Kidney epithelial cell (primary cell): ENCODE measurements around the gene COQ5. TPM values are rescaled to one million over a fixed set of nuclear protein-coding genes. Genes with fewer than 3 reads are reported as not detected.
A peak's percentile ranks its signal among the peaks of the same experiment; 100 is the strongest.

Source experiments
- DNase-seq: peaks from one replicate; pipeline ENCODE4 v3.0.0-alpha.2; 2010; ENCODE audit warnings: low read depth
- H3K27me3 ChIP-seq: 2 replicates; pipeline ENCODE4 v1.6.0; 2011; ENCODE audit warnings: low read length; ENCODE audit not compliant: control insufficient read depth, insufficient read depth
- H3K36me3 ChIP-seq: 2 replicates; pipeline ENCODE4 v1.5.1; 2011; ENCODE audit warnings: low read length; ENCODE audit not compliant: control insufficient read depth, insufficient read depth
- H3K4me3 ChIP-seq: 2 replicates; pipeline ENCODE4 v1.5.1; 2011; ENCODE audit warnings: low read depth, mild to moderate bottlenecking, control low read depth, low read length
- total RNA-seq: library from RNA; depleted of rRNA; stranded (reverse); fragments of >200 nt; gene quantifications from 2 replicates; pipeline ENCODE4 v1.2.3, GENCODE V29; 2015
- TF ChIP-seq, protein P1 (sequence below): IDR thresholded peaks from 2 replicates; pipeline ENCODE4 v1.5.1; 2011; ENCODE audit warnings: mild to moderate bottlenecking, moderate library complexity, low read length, control low read depth, inconsistent platforms; ENCODE audit not compliant: insufficient read depth, poor library complexity, severe bottlenecking

Gene COQ5
- total RNA-seq, 1 donor from 2014 or later = 30.6 TPM

DNA sequence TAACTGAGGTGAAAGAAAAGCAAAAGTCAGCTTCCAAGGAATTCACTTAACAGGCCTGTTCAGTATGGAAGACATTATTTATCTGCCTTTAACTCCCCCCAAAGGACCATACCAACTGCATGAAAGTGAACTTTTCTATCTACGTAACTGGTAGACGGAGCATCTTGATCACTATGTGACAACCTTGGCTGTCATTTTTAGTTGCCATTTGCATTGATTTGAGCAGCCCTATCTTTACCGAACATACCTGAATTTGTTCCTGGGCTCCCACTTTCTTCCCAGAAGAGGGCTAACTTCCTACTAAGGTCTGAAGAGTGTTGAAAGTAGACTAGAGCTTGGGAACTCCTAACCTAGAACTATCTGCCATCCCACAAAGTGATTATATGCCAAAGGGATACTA is 68.8 kb downstream of the COQ5 start:
- Histone ChIP-seq H3K4me3 (no peak overlapping the region), H3K27me3 (no peaks in the 10 kb centered on the region), H3K36me3 (peaks cover 3% of the 10 kb centered on the region)
- TF ChIP-seq, protein P1, sequence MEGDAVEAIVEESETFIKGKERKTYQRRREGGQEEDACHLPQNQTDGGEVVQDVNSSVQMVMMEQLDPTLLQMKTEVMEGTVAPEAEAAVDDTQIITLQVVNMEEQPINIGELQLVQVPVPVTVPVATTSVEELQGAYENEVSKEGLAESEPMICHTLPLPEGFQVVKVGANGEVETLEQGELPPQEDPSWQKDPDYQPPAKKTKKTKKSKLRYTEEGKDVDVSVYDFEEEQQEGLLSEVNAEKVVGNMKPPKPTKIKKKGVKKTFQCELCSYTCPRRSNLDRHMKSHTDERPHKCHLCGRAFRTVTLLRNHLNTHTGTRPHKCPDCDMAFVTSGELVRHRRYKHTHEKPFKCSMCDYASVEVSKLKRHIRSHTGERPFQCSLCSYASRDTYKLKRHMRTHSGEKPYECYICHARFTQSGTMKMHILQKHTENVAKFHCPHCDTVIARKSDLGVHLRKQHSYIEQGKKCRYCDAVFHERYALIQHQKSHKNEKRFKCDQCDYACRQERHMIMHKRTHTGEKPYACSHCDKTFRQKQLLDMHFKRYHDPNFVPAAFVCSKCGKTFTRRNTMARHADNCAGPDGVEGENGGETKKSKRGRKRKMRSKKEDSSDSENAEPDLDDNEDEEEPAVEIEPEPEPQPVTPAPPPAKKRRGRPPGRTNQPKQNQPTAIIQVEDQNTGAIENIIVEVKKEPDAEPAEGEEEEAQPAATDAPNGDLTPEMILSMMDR = no peak
- no peak for DNase-seq

DNA sequence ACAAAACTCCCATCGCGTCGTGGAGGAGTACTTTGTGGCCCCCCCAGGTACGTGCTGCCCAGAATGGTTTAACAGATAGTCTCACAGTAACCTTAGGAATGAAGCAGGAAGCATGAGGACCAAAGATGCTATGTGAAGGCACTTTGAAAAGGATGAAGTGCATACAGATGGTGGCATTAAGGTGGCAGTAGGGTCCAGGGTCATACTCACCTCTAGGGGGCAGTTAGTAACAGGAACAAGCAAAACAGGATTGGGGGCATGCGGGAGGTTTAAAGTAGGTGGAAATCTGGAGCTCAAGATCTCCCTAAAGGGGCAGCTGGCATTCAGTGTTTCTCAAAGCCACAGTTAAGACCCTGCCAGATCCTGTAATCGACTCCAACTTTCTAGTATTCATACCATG is 71.8 kb downstream of the COQ5 start:
- no peaks in the 10 kb centered on the region for H3K27me3 ChIP-seq
- no peaks in the 10 kb centered on the region for H3K36me3 ChIP-seq
- DNase-seq = no peak
- TF ChIP-seq, protein P1 = peak; percentile 30
- H3K4me3 ChIP-seq = no peak overlapping the region

DNA sequence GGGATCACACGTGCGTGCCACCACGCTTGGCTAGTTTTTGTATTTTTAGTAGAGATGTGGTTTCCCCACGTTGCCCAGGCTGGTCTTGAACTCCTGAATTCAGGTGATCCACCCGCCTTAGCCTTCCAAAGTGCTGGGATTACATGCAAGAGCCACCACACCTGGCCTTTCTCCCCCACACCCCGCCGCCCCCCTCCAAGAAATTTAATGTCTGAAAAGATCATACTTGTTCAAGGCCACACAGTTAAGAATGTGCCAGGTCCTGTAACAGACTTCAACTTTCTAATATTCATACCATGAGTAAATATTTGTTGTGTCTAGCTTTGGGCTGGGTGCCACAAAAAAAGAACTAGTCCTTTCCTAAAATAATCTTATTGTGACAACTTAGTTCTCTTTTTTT is 73.7 kb downstream of the COQ5 start:
- H3K27me3 ChIP-seq = no peaks in the 10 kb centered on the region
- DNase-seq = no peak
- TF ChIP-seq, protein P1 = no peak
- no peak overlapping the region for H3K4me3 ChIP-seq
- H3K36me3 ChIP-seq = no peaks in the 10 kb centered on the region

DNA sequence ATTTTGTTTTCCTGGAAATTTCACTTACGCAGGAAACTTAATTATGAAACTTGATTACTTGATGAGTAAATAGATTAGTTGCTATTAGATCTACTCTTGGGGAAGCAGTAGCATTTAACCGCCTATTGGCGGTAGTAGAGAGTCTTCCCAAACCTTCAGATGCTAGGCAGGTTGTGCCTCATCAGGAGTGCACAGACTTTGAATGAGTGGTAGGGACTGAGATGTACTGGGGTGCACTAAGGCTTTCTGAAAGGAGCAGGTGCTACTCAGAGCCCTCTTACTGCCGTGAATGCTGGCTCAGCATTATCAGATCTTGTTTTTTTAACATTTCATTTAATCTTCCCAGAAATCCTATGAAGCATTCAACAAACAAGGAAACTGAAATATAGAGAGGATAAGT is 75.0 kb downstream of the COQ5 start:
- DNase-seq = no peak
- no peak overlapping the region for H3K4me3 ChIP-seq
- H3K27me3 ChIP-seq = no peaks in the 10 kb centered on the region
- TF ChIP-seq, protein P1 = peak; percentile 65
- H3K36me3 ChIP-seq = no peaks in the 10 kb centered on the region

Other genes with a start within 250 kb of the COQ5 start
- under 0.01 TPM in 2 replicates for gene RNU4-2, start 237.3 kb downstream of the COQ5 start, total RNA-seq
- gene RNU4-1, start 235.9 kb downstream of the COQ5 start, total RNA-seq = under 0.01 TPM in 1 of 2 replicates, not detected in the other
- 0.29 and 2.3 TPM in 2 replicates for gene SIRT4, start 226.8 kb downstream of the COQ5 start, total RNA-seq
- not detected in 2 replicates for gene PLA2G1B, start 201.4 kb downstream of the COQ5 start, total RNA-seq
- gene MSI1, start 160.0 kb downstream of the COQ5 start, total RNA-seq = 3.6 and 8.1 TPM in 2 replicates
- gene COX6A1, start 91.0 kb downstream of the COQ5 start, total RNA-seq = 561 and 615 TPM in 2 replicates
- gene TRIAP1, start 82.8 kb downstream of the COQ5 start, total RNA-seq = 43.4 and 57.1 TPM in 2 replicates
- 22.5 and 25.7 TPM in 2 replicates for gene GATC, start 82.7 kb downstream of the COQ5 start, total RNA-seq
- 76.3 and 94.7 TPM in 2 replicates for gene SRSF9, start 59.4 kb downstream of the COQ5 start, total RNA-seq
- 380 and 381 TPM in 2 replicates for gene DYNLL1, start 33.0 kb downstream of the COQ5 start, total RNA-seq
- 117 and 124 TPM in 2 replicates for gene RNF10, start 5.2 kb upstream of the COQ5 start, total RNA-seq
- gene POP5, start 52.2 kb upstream of the COQ5 start, total RNA-seq = 34.0 and 47.8 TPM in 2 replicates
- gene CABP1, start 111.5 kb upstream of the COQ5 start, total RNA-seq = not detected in 2 replicates
- gene MLEC, start 158.0 kb upstream of the COQ5 start, total RNA-seq = 78.0 and 82.3 TPM in 2 replicates
- 22.8 and 29.4 TPM in 2 replicates for gene UNC119B, start 181.3 kb upstream of the COQ5 start, total RNA-seq
- 15.9 and 20.0 TPM in 2 replicates for gene ACADS, start 196.7 kb upstream of the COQ5 start, total RNA-seq